HG02852 (cell line): ENCODE results near the gene LTA4H.
"Not testable (repeated sequence)": the region's sequence is repeated elsewhere in the genome, so short reads cannot be mapped to it uniquely, and the experiment has no call there.

ENCODE experiments used
- ATAC-seq: cut with Tn5 transposase; IDR thresholded peaks from one replicate; pipeline ENCODE4 v1.9.1; 2021; ENCODE audit warnings: mild to moderate bottlenecking, moderate library complexity; ENCODE audit not compliant: unreplicated experiment

LTA4H gene

GRCh38 chr12:95993907-95994306 is 41.5 kb downstream of the LTA4H start:
- no peak for ATAC-seq

- no peak for ATAC-seq
Measured at GRCh38 chr12:95990136-95990535, 45.3 kb downstream of the LTA4H start.

DNA sequence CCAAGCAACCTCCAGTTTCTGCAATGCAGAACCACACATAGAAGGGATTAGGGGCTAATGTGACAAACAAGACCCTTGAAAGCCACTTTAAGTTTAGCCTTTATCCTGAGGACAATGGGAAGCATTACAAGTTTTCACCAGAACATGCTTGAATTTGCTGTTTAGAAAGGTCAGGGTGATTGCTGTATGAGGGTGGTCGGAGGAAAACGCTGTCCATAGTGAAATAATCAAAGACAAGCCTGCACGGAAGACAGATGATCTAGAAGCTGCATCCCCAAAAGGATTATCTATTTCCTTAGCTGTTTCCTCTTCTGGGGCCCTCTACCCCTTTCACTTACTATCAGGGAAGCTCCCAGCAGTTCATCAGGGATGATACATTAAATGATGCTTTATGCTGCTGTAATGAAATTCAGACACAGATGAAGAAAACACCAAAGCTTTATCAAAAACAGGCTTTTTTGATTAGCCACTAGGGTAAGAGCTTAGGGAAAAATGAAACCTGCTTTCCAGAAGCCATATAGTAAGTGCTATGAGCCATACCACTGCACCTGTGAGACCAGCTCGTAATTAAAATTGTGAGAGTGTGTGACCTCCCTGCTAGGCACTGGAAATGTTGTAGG is 45.8 kb downstream of the LTA4H start:
- no peak for ATAC-seq

DNA sequence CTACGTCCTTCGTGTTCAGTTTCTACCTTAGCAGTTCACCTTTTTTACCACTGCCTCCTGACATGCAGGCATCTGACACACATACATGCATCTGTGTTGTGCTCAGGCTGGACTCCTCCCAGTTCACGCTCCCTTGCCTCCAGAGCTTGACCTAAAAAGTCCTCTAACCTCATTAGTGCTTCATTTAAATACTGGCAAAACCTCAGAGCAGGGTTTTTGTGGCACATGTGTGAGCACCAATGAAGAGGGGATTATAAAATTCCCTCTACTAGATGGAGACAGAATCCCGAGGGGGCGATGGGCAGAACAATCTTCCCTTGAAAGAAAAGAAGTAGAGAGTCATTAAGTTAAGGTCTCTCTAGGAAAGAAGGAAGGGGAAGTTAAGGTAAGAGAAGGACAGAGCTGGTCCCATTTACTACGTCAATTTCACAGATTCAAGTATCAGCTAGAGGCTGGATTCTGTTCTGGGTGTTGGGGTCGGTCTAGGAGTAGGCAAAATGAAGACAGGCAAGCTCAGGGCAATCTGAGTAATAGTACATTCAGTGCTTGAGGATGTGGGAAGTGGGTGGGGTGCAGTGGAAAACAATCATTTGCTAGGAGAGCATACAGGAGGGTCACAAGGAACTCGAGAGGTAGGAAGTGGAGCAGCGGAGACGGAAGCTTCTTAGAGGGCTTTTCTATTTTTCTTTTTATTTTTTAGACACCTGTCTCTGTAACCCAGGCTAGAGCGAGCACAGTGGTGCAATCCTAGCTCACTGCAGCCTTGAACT is 46.7 kb downstream of the LTA4H start:
- ATAC-seq: no peak

DNA sequence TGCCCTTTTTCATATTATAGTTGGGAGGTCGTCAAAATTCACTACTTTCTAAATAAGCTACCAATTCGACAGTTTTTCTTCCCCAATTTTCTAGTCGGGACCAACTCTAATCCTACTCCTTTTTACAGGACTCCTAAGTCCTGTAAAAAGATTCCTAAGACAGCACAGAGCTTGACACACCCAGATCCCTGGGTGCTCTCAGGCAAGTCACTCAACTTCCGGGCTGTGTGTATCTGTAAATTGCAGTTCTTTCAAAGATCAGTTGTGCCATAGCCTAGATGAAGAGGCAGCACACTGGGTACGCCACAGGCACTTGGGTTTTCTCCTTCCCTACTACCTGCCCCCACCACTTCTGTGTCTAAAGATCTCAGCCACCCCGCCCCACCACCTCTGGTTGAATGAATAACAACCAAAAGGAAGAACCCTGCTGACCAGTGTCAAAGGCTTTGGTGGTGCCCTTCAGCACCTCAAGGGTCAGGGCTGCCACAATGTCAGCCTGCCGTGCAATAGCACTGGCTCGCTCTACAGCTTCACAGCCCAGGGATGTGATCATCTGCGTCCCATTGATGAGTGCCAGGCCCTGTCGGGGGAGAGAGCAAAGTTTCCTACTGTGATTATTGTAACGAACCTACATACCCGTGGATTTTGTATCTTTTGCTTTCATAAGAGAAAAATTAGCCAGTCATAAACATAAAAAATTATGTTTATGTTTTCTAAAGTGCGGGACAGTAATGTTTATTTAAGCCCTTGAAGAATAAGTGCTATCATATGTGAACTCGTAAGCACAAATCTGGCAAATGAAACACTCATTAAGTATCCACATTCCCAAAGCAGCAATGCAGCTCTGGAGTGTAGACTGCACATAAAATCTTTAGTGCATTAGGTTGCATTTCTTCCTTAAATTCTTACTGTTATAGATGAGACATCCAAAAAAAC is 48.5 kb downstream of the LTA4H start:
- ATAC-seq: no peak

DNA sequence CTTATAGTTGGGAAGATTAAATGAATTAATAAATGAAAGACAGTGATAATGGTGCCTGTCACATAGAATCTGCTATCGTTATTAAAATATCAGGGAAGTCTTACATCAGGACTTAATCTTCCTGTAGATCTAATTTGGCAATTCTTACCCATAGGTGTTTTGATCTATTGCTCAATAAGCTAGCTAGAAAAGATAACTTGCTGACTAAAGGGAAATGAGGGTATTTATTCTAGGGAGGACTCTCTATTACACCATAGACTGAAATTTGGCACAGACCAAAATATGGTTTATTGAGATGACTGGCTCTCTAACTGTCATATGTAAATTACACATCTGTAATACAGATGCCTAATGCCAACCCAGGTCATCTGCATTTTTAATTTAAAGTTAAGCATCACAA is 50.7 kb downstream of the LTA4H start:
- ATAC-seq: no peak

GRCh38 chr12:95982602-95983001 is 52.8 kb downstream of the LTA4H start:
- no peak for ATAC-seq

GRCh38 chr12:95980437-95980836 is 55.0 kb downstream of the LTA4H start:
- no peak for ATAC-seq

- ATAC-seq: no peak
Measured at GRCh38 chr12:95978774-95979173, 56.6 kb downstream of the LTA4H start.

GRCh38 chr12:95978351-95978750 is 57.0 kb downstream of the LTA4H start:
- no peak for ATAC-seq

- no peak for ATAC-seq
Measured at GRCh38 chr12:95977764-95978305, 57.6 kb downstream of the LTA4H start.

- ATAC-seq: no peak
Measured at GRCh38 chr12:95976416-95976832, 59.0 kb downstream of the LTA4H start.

GRCh38 chr12:95975491-95975890 is 59.9 kb downstream of the LTA4H start:
- no peak for ATAC-seq

DNA sequence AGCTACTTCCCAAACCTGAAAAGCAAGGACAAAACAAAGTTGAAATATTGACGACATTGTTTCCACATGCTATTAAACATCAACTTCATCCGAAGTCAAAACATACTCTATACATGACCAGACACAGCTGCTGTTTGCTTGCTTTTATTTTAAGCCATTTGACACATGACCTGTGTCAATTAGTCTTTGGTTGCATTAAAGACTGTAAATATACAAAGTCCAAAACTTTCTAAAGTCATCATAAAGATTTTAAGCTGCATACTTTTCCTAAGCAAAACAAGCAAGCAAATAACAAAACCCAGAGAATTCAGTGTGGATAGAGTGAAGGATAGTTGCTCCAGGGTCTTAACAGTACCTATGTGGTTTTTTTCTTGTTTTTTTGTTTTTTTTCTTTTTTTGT is 61.0 kb downstream of the LTA4H start:
- ATAC-seq: no peak

DNA sequence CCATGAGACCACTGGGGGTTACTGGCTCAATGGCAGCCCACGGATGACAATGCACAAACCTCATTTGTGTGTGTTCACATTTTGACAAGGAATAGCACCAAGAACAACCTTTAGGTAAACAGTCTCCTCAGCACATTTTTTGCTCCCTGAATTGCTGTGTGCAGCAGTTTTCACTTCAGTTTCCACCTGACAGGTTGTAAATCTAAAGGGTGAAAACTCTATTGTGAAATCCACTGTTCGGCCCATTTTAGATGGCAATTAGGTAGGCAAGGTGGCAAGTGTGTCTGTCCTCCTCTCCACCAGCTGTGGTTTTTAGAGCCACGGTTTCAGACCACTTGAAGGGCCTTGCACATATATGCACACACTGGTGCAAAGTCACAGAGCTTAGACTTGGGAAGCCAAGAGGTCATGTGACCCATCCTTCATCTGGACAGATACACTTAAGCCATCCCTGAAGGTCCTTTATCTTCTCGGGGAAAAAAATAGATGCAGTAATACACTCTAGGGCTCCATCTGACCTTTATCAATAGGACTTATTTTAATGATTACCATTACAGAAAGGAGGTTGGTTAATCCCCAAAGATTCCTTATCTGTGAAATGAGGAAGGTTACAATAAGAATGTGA is 62.4 kb downstream of the LTA4H start:
- no peak for ATAC-seq

DNA sequence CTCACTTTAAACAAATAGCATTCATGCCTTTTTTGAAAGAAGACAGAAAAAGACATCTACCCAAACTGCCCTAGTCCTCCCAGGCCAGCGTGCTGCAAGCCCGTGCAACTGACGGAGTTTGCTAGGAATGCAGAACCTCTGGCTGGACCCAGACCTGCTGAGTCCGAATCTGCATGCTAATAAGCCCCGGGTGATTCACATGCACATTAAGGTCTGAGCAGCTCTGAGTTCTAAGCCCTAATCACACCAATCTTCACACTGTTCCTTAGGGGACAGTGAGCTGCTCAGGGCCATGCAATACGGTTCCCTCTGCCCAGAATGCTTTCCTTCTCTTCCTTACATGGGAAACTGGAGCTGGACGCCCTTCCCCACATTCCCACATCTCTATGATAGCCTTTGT is 64.5 kb downstream of the LTA4H start:
- no peak for ATAC-seq

GRCh38 chr12:95969116-95969515 is 66.3 kb downstream of the LTA4H start:
- ATAC-seq: not testable (repeated sequence)

DNA sequence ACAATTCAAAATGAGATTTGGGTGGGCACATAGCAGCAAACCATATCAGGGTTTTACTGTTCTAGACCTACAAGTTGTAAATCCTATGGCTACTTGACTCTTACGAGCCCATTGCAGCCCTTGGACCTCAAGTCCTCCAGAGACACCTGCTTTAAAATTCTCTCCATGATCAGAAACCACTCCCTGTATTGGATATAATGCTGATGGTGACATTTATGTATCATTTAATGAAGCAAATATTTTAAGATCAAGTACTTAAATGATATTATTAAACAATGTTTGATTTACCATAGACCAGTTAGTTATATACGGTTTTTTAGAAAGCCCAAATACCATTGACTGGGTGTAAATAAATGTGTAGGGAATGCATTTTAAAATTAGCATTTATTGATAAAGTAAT is 68.1 kb downstream of the LTA4H start:
- ATAC-seq: no peak

GRCh38 chr12:95966287-95966870 is 69.0 kb downstream of the LTA4H start:
- no peak for ATAC-seq

- ATAC-seq: no peak
Measured at GRCh38 chr12:95963096-95963495, 72.3 kb downstream of the LTA4H start.
